Coronary artery (tissue), 2 donors: ENCODE data around the gene SV2A.
A peak's percentile ranks its signal among the peaks of the same experiment; 100 is the strongest.

Experiments used
- DNase-seq: peaks from one replicate; pipeline ENCODE4 v3.0.0-alpha.2; 2017; ENCODE audit warnings: low spot score
- H3K27ac ChIP-seq, 2 donors: fragments of 200-600 bp; sonication (generic); one replicate each; pipeline ENCODE4 v1.5.1; 2016 to 2019
- H3K4me3 ChIP-seq: fragments of 200-600 bp; sonication (generic); 2 replicates; pipeline ENCODE4 v1.5.1; 2016; ENCODE audit warnings: mild to moderate bottlenecking, moderate library complexity
- CTCF ChIP-seq: fragments of 200-600 bp; sonication (generic); IDR thresholded peaks from one replicate; pipeline ENCODE4 v1.5.1; 2019; ENCODE audit warnings: antibody characterized with exemption

SV2A gene

GRCh38 chr1:149937759-149938158, 20.1 kb upstream of the SV2A start:
- no peak for TF ChIP-seq CTCF
- no peak for DNase-seq
- Histone ChIP-seq H3K27ac (peak overlapping the region; percentile 81 to 92), H3K4me3 (peak overlapping the region; percentile 17)

GRCh38 chr1:149936992-149937705, 19.5 kb upstream of the SV2A start:
- Histone ChIP-seq H3K27ac (peak overlapping the region; percentile 81 to 92), H3K4me3 (peak overlapping the region; percentile 83)
- no peak for DNase-seq
- no peak for TF ChIP-seq CTCF

- no peak for TF ChIP-seq CTCF
- peak within 1 kb of the TSS; percentile 81 to 92 for H3K27ac ChIP-seq
- H3K4me3 ChIP-seq, result peak within 1 kb of the TSS; percentile 83
- DNase-seq, result no peak
These were observed 18.7 kb upstream of the SV2A start, which contains the start of gene MTMR11 for GRCh38 chr1:149936170-149936991. Gene MTMR11 (minus strand): TSS chr1:149936879. CDS start chr1:149936647, 232 bp downstream.

GRCh38 chr1:149934356-149934755, 16.7 kb upstream of the SV2A start:
- TF ChIP-seq CTCF, result no peak
- H3K27ac ChIP-seq, result peak overlapping the region in 1 of 2 donors; percentile 13
- no peak overlapping the region for H3K4me3 ChIP-seq
- DNase-seq, result no peak

- DNase-seq, result no peak
- H3K27ac ChIP-seq, result no peak overlapping the region
- no peak overlapping the region for H3K4me3 ChIP-seq
- TF ChIP-seq CTCF, result no peak
These were observed 15.6 kb upstream of the SV2A start for GRCh38 chr1:149933208-149933607.

- no peak for TF ChIP-seq CTCF
- no peak for DNase-seq
- Histone ChIP-seq H3K4me3 (no peak overlapping the region), H3K27ac (no peak overlapping the region)
These were observed 14.8 kb upstream of the SV2A start for GRCh38 chr1:149932474-149932873.
